HT1080 (cell line): ENCODE measurements around the gene RBPMS2. TPM values are rescaled to one million over a fixed set of nuclear protein-coding genes. Genes with fewer than 3 reads are reported as not detected.

Experiments
- DNase-seq: peaks from one replicate; pipeline ENCODE4 v3.0.0-alpha.2; 2015; ENCODE audit warnings: low read depth
- total RNA-seq: library from RNA; depleted of rRNA; stranded (reverse); fragments of >200 nt; shearing (Covaris generic); gene quantifications from 2 replicates; pipeline ENCODE4 v1.2.3, GENCODE V29; 2014

RBPMS2 gene
- total RNA-seq, 1 experiment from 2014 or later: 0.14 TPM

- peak; percentile 71 for DNase-seq
These were observed 44.2 kb downstream of the RBPMS2 start for GRCh38 chr15:64731012-64731804.

GRCh38 chr15:64730151-64730550 lies 45.2 kb downstream of the RBPMS2 start:
- DNase-seq: no peak

GRCh38 chr15:64720188-64720587 lies 55.2 kb downstream of the RBPMS2 start:
- DNase-seq: no peak

- DNase-seq: no peak
These were observed 57.5 kb downstream of the RBPMS2 start for GRCh38 chr15:64717735-64718495.

- no peak for DNase-seq
These were observed 58.3 kb downstream of the RBPMS2 start for GRCh38 chr15:64717130-64717529.

- no peak for DNase-seq
These were observed 58.9 kb downstream of the RBPMS2 start for GRCh38 chr15:64716452-64716851.

GRCh38 chr15:64713592-64713991 lies 61.8 kb downstream of the RBPMS2 start:
- DNase-seq: no peak

GRCh38 chr15:64712353-64712752 lies 63.0 kb downstream of the RBPMS2 start:
- DNase-seq: no peak

- no peak for DNase-seq
These were observed 64.5 kb downstream of the RBPMS2 start for GRCh38 chr15:64710676-64711428.

- DNase-seq: no peak
These were observed 69.1 kb downstream of the RBPMS2 start for GRCh38 chr15:64706011-64706911.

- no peak for DNase-seq
These were observed 70.4 kb downstream of the RBPMS2 start for GRCh38 chr15:64705006-64705405.

- DNase-seq: no peak
These were observed 71.8 kb downstream of the RBPMS2 start for GRCh38 chr15:64703632-64703959.

- peak; percentile 87 for DNase-seq
These were observed 72.4 kb downstream of the RBPMS2 start for GRCh38 chr15:64702816-64703631.

GRCh38 chr15:64701482-64702184 lies 73.8 kb downstream of the RBPMS2 start:
- no peak for DNase-seq

GRCh38 chr15:64701051-64701450 lies 74.3 kb downstream of the RBPMS2 start:
- DNase-seq: no peak

- no peak for DNase-seq
These were observed 75.5 kb downstream of the RBPMS2 start for GRCh38 chr15:64699751-64700388.

- DNase-seq: no peak
These were observed 76.6 kb downstream of the RBPMS2 start for GRCh38 chr15:64698823-64699222.

GRCh38 chr15:64697911-64698369 lies 77.4 kb downstream of the RBPMS2 start:
- DNase-seq: no peak

GRCh38 chr15:64696481-64696880 lies 78.9 kb downstream of the RBPMS2 start:
- no peak for DNase-seq
